ENCODE data around the gene TGFB1. TPM values are rescaled to one million over a fixed set of nuclear protein-coding genes. Genes with fewer than 3 reads are reported as not detected.

The TGFB1 gene
- total and polyA plus RNA-seq, 9 of the 15 experiments (the other 6 are each of a cell fraction or from before 2014, with no cell fraction given), result 0.24 to 159 (median 17.2) TPM

- peak; percentile 76 for TF ChIP-seq POLR2G (IDR thresholded peaks at IDR 0.05; ENCODE audit: low read depth, low read length)
- no peak for TF ChIP-seq ETS2 (tag; IDR thresholded peaks at IDR 0.05; ENCODE audit: borderline replicate concordance, poor library complexity, severe bottlenecking)
- TF ChIP-seq MITF (IDR thresholded peaks at IDR 0.05), result no peak
- peak; percentile 36; the same call in 1 of the 2 replicates for TF ChIP-seq SPI1 (IDR thresholded peaks at IDR 0.05; ENCODE audit: borderline replicate concordance, low read depth, low read length)
- no peak for TF ChIP-seq CTCFL (IDR thresholded peaks at IDR 0.05; ENCODE audit: borderline replicate concordance, insufficient read depth, low read depth, low read length, poor library complexity, severe bottlenecking)
- peak; percentile 80 to 88 for TF ChIP-seq FOXA3 (CRISPR knock-in tag; conservative IDR thresholded peaks at IDR 0.05 in 1 of 2, IDR thresholded peaks at IDR 0.05 in 1 of 2)
- TF ChIP-seq DLX4 (CRISPR knock-in tag; IDR thresholded peaks at IDR 0.05), result no peak
- no peak for TF ChIP-seq HEY1 (CRISPR knock-in tag; IDR thresholded peaks at IDR 0.05; ENCODE audit: borderline replicate concordance)
- TF ChIP-seq POLR2B (IDR thresholded peaks at IDR 0.05; ENCODE audit: low read depth, partially characterized antibody), result no peak
- no peak for TF ChIP-seq CBX2 (IDR thresholded peaks at IDR 0.05; ENCODE audit: insufficient read depth, low read length, poor library complexity, severe bottlenecking)
- TF ChIP-seq ZBTB9 (CRISPR knock-in tag; IDR thresholded peaks at IDR 0.05), result no peak; the same call in 1 of the 2 replicates
- peak; percentile 50; the same call in 1 of the 2 replicates for TF ChIP-seq TAL1 (IDR thresholded peaks at IDR 0.05)
- TF ChIP-seq FUS (optimal IDR thresholded peaks at IDR 0.05; ENCODE audit: low read depth, low read length), result no peak
- TF ChIP-seq FOXJ3 (CRISPR knock-in tag; IDR thresholded peaks at IDR 0.05), result no peak
- TF ChIP-seq ZNF197 (CRISPR knock-in tag; IDR thresholded peaks at IDR 0.05; ENCODE audit: low read depth), result no peak
- TF ChIP-seq SIRT6 (IDR thresholded peaks at IDR 0.05; ENCODE audit: low read depth, low read length), result peak; percentile 43
- TF ChIP-seq NCOR1 (IDR thresholded peaks at IDR 0.05), result peak; percentile 88
- TF ChIP-seq GATAD2B (IDR thresholded peaks at IDR 0.05; ENCODE audit: borderline replicate concordance), result peak; percentile 77; the same call in 1 of the 2 replicates
- TF ChIP-seq GATA2 (CRISPR knock-in tag; IDR thresholded peaks at IDR 0.05), result no peak
- TF ChIP-seq ZBTB17 (CRISPR knock-in tag; IDR thresholded peaks at IDR 0.05), result peak; percentile 78; the same call in 1 of the 2 replicates
- no peak for TF ChIP-seq MECOM (CRISPR knock-in tag; IDR thresholded peaks at IDR 0.05)
- no peak for TF ChIP-seq WHSC1 (IDR thresholded peaks at IDR 0.05; ENCODE audit: low read length)
Measured at GRCh38 chr19:41323430-41324125, 30.1 kb downstream of the TGFB1 start (continued).
